ENCODE results near the gene RIGI. TPM values are rescaled to one million over a fixed set of nuclear protein-coding genes. Genes with fewer than 3 reads are reported as not detected.

Gene RIGI
- total and polyA plus RNA-seq, 10 of the 15 experiments (the other 5 are each of a cell fraction or from before 2014, with no cell fraction given) = 5.3 to 15.2 (median 9.1) TPM

- WGBS (ENCODE audit: insufficient coverage, insufficient replicate concordance, low lambda C conversion rate, missing lambda C conversion rate) = under 1% methylated on average over 46 of the region's 46 CpGs
- no peaks in the 10 kb centered on the region for H3K27me3 ChIP-seq (replicated peaks in 1 of 2; ENCODE audit: control insufficient read depth in 2 of 2, insufficient read depth in 2 of 2, low read length in 1 of 2)
- ChIA-PET CTCF (interaction anchor here (0.6 to 5.6 kb wide), 9 partner anchors 9 to 500 kb away, joined by 3 to 48 read pairs (median 4); partner anchors contain the start of genes ACO1, NDUFB6 and RIGI), SMC1A (ENCODE audit: uncharacterized antibody, unreplicated experiment) (interaction anchor here (1.1 to 4.0 kb wide), 4 partner anchors 20 to 173 kb away, joined by 4 to 29 read pairs (median 8); partner anchors contain the start of gene RIGI), RAD21 (ENCODE audit: unreplicated experiment) (interaction anchor here (1.0 to 4.7 kb wide), 4 partner anchors 21 to 174 kb away, joined by 3 to 51 read pairs (median 5); partner anchors contain the start of genes NDUFB6 and RIGI), POLR2A (interaction anchor here (1.0 to 2.8 kb wide), 4 partner anchors 14 to 168 kb away, joined by 3 to 12 read pairs (median 8); partner anchors contain the start of genes ACO1 and RIGI)
- peaks cover 8% of the 10 kb centered on the region for H3K4me1 ChIP-seq (ENCODE audit: control insufficient read depth, insufficient read depth, low read length)
- H3K79me2 ChIP-seq (ENCODE audit: control insufficient read depth, insufficient read depth, low read length) = peaks cover 47% of the 10 kb centered on the region
- DNase-seq (ENCODE audit: low read depth, low spot score) (peak; percentile 48), ATAC-seq (peak; percentile 85), FAIRE-seq (peak; percentile 7)
- peak within 1 kb of the TSS; percentile 96 for H3K27ac ChIP-seq (ENCODE audit: control insufficient read depth, insufficient read depth)
- H3K9ac ChIP-seq (ENCODE audit: control insufficient read depth, insufficient read depth, low read length) = peak within 1 kb of the TSS; percentile 71
- H3K4me3 ChIP-seq = peak within 1 kb of the TSS; percentile 83
- H3K36me3 ChIP-seq (ENCODE audit: control insufficient read depth in 2 of 2, insufficient read depth in 2 of 2, low read length in 1 of 2) = 0 out of 4 replicates have a peak, but pooled peaks cover 0 to 3% of the 10 kb centered on the region in 2 experiments
- H2AFZ ChIP-seq (ENCODE audit: control insufficient read depth, low read depth, low read length) = peak within 1 kb of the TSS; percentile 94
- H4K20me1 ChIP-seq (ENCODE audit: control insufficient read depth, insufficient read depth) = no peaks in the 10 kb centered on the region
- H3K9me3 ChIP-seq (replicated peaks; ENCODE audit: control insufficient read depth, insufficient read depth, low read length) = no peaks in the 10 kb centered on the region; the same call in 2 of the 3 replicates
- intact Hi-C loops (cut with micrococcal nuclease; ENCODE audit: unreplicated experiment) = loop anchor here (1.0 kb wide), 2 partner anchors 20 to 26 kb away; partner anchors contain the start of gene RIGI
- peak within 1 kb of the TSS; percentile 83 for H3K4me2 ChIP-seq (ENCODE audit: control insufficient read depth, insufficient read depth)
- TSS peak; percentile 86 for BruUV-seq (replicated peaks)
- in situ Hi-C loops (cut with MboI) = no loop called here
- TF ChIP-seq BHLHE40 (IDR thresholded peaks at IDR 0.05; ENCODE audit: borderline replicate concordance in 1 of 2, low read depth in 2 of 2, low read length in 1 of 2) = peak; percentile 82 to 91
- TF ChIP-seq TCF7 (IDR thresholded peaks at IDR 0.05; ENCODE audit: borderline replicate concordance) = peak; percentile 50; the same call in 1 of the 2 replicates
- TF ChIP-seq RCOR1 (conservative IDR thresholded peaks at IDR 0.05; ENCODE audit: low read depth, low read length) = no peak; the same call in 1 of the 2 replicates
- peak; percentile 77 for TF ChIP-seq SIX5 (IDR thresholded peaks at IDR 0.05; ENCODE audit: low read depth, low read length, severe bottlenecking)
- TF ChIP-seq TARDBP (IDR thresholded peaks at IDR 0.05; ENCODE audit: borderline replicate concordance) = peak; percentile 76; the same call in 1 of the 2 replicates
- TF ChIP-seq CHD4 (IDR thresholded peaks at IDR 0.05) = no peak
- TF ChIP-seq BCL11A (IDR thresholded peaks at IDR 0.05; ENCODE audit: low read depth, low read length) = no peak
- TF ChIP-seq ELK1 (IDR thresholded peaks at IDR 0.05; ENCODE audit: low read depth, low read length) = no peak
- TF ChIP-seq, protein P1, sequence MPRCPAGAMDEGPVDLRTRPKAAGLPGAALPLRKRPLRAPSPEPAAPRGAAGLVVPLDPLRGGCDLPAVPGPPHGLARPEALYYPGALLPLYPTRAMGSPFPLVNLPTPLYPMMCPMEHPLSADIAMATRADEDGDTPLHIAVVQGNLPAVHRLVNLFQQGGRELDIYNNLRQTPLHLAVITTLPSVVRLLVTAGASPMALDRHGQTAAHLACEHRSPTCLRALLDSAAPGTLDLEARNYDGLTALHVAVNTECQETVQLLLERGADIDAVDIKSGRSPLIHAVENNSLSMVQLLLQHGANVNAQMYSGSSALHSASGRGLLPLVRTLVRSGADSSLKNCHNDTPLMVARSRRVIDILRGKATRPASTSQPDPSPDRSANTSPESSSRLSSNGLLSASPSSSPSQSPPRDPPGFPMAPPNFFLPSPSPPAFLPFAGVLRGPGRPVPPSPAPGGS (IDR thresholded peaks at IDR 0.05; ENCODE audit: borderline replicate concordance, insufficient read depth, low read depth, low read length, poor library complexity, severe bottlenecking) = no peak
- TF ChIP-seq, protein P2, sequence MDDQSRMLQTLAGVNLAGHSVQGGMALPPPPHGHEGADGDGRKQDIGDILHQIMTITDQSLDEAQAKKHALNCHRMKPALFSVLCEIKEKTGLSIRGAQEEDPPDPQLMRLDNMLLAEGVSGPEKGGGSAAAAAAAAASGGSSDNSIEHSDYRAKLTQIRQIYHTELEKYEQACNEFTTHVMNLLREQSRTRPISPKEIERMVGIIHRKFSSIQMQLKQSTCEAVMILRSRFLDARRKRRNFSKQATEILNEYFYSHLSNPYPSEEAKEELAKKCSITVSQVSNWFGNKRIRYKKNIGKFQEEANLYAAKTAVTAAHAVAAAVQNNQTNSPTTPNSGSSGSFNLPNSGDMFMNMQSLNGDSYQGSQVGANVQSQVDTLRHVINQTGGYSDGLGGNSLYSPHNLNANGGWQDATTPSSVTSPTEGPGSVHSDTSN (IDR thresholded peaks at IDR 0.05; ENCODE audit: insufficient replicate concordance, low read depth, low read length) = no peak
- TF ChIP-seq CREB1 (IDR thresholded peaks at IDR 0.05; ENCODE audit: low read depth) = peak; percentile 76
- TF ChIP-seq ZNF24 (IDR thresholded peaks at IDR 0.05) = no peak
- no peak for TF ChIP-seq CEBPB (IDR thresholded peaks at IDR 0.05; ENCODE audit: borderline replicate concordance in 1 of 2, low read depth in 2 of 2, low read length in 2 of 2)
- TF ChIP-seq TAF1 (IDR thresholded peaks at IDR 0.05; ENCODE audit: borderline replicate concordance, low read depth, low read length) = peak; percentile 99
- TF ChIP-seq NR2C2 (IDR thresholded peaks at IDR 0.05; ENCODE audit: borderline replicate concordance, control insufficient read depth, insufficient read length, low read depth) = no peak
- peak; percentile 37; the same call in 1 of the 2 replicates for TF ChIP-seq ATF7 (IDR thresholded peaks at IDR 0.05; ENCODE audit: low read depth)
- TF ChIP-seq FOXM1 (IDR thresholded peaks at IDR 0.05; ENCODE audit: low read depth, low read length) = peak; percentile 77
- TF ChIP-seq, protein P3, sequence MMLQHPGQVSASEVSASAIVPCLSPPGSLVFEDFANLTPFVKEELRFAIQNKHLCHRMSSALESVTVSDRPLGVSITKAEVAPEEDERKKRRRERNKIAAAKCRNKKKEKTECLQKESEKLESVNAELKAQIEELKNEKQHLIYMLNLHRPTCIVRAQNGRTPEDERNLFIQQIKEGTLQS (IDR thresholded peaks at IDR 0.05; ENCODE audit: borderline replicate concordance, extremely low read depth, low read depth, low read length) = peak; percentile 37; the same call in 1 of the 2 replicates
- no peak; the same call in 1 of the 2 replicates for TF ChIP-seq RUNX3 (IDR thresholded peaks at IDR 0.05; ENCODE audit: low read length)
Measured at GRCh38 chr9:32552172-32552872, 26.3 kb upstream of the RIGI start, which contains the start of the genes SMIM27 and TOPORS. Gene SMIM27, plus strand, starts transcription at chr9:32552327. Its CDS starts 108 bp downstream, at chr9:32552435. Gene TOPORS, minus strand, starts transcription at chr9:32552586. Its CDS starts 150 bp downstream, at chr9:32552436.

All from GM12878 (cell line).